GM19240 (cell line): ENCODE measurements around the gene NTPCR.

Source experiments
- DNase-seq: peaks from one replicate; pipeline ENCODE4 v3.0.0; 2011; ENCODE audit warnings: low spot score; ENCODE audit not compliant: insufficient read length

The NTPCR gene

DNA sequence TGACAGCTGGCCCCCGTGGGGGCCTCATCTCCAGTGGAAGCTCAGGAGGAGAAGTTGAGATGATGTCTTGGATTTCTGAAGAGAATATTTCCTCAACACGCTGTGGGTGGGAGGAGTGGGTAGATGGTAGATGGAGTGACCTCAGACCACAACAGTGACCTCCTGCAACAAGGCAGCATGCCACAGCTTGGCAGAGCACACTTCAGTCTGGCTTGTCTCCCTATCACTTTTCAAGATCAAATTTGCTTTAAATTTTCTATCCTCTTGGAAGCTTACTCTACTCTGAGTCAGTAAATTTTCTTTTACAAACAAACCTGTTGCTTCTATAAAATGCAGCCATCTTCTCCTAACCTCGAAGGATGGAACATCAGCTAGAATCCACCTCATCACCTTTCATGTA, 59.7 kb downstream of the NTPCR start:
- DNase-seq = no peak

DNA sequence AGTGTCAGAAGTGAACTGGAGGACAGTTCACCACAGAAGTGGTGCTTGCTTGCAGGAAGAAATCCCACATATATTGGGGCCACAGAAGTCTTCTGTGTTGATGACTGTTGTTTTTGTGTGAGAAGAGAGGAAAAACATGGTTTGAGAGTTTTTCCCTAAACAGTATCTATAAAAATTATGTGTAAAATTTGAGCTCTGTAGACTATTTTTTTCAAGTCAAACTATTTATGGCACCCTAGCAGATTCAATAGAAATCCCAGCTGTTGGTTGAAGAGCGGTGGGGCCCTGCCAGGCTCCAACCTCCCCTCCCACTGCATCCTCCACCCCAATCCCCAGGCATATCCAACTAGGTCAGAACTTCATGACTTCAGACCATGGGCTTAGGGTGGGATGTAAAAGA, 61.6 kb downstream of the NTPCR start:
- no peak for DNase-seq

DNA sequence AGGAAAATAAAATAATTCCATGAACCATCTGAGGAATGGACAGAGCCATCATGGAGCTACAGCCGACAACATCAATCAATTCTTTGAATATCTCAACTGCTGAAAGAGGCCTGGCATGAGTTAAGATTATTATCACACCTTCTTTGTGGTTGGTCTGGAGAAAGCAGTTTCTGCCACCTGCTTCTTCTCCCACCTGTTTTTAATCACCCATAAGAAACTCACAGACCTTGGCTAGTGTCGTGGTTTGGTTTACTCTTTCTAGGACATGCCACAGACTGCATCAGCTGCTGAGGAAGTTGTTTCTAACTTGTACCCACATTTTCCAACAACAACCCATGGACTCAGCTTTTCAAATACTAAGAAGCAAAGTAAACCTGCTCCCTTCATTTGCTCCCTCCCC, 65.6 kb downstream of the NTPCR start:
- DNase-seq = no peak

DNA sequence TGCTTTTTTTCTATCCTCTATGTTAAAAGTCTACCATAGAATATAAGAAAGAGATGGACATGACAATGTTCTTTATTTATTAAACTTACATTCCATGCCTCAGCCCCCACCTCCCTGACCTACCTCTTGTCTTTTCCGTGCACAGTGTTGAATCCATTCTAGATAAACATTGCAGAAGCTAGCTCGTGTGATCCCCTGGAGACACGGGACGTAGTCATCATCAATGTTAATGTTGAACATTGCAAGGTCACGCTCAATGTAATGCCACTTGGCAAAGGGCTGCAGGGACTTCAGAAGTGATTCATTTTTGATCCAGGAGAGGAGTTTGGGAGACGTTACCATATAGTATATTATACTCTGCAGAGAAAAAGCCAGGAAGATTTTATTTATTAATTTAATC, 66.4 kb downstream of the NTPCR start:
- no peak for DNase-seq

DNA sequence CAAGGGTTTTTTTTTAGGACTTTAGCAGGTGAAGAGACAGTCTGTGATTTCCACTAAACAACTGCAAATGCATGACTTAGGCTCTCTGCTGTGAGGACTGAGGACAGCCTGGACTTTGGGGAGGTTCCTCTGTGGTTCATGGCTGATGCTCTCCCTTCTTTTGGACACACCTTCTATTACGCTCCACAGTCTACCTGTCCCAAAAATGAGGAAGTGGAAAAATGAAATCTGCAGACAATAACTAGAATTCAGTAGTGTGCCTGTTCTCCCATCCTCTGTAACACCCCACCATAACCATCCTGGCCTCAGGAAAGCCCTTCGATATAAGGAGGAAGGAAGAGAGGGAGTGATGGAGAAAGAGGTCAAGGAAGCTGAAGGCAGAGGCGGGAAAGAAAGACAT, 68.7 kb downstream of the NTPCR start:
- no peak for DNase-seq

DNA sequence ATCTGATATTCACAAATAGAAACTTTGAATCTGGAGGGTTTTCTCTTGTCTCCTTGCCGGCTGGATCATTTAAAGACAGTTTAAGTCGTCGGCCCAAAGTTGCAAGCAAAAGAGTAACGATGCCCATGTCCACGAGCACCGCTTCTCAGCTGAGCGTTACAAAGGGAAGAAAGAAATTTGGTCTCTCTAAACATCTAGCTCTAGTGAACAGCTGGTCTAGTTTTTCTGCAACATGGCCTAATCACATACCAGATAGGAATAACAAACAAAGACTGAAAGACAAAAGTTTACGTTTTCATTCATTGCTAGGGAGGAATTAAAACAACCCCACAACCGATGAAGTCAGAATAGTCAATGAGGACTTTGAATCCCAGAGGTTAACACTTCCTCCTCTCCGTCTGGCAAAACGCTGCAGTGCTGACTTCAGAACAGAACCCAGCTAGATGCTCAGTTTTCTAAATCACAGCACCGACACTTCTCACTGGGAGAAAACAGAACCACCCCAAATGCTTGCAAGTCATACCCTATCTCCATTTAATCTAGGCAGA, 69.4 kb downstream of the NTPCR start:
- DNase-seq = no peak

DNA sequence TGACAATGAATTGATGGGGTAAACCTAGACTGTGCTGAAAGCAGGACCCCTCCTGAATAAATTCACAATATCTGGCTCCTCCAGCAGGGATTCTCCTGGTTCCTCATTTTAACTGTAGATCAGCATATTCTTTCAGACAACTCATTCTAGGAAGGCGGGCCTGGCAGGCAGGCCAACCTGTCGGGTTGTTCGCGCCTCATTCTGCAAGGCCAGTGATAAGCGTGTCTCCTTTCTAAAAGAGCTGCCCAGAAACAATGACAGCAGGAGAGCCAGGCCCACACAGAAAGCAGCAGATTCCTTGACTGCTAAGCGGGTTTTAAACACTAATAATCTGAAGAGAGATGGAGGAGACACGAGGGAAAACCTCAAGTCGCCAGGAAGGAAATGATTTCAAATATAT, 70.0 kb downstream of the NTPCR start:
- DNase-seq = no peak

DNA sequence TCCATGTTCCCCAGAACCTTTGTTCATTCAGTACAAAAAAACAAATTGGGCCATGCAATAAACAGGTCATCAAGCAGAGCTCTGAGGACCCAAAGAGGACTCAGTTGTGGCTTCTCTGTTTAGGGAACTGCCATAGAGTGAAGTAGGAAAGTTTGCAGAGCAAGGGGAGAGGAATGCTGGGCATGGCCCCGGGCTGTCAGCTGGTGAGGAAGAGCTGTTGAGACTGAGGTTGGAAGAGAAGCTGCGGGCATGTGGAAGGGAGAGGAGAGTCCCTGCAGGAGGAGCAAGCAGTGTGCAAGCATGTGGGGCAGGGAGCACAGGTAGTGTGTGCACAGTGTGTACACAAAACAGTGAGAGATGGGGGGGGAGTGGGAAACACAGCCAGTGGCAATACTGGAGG, 71.8 kb downstream of the NTPCR start:
- no peak for DNase-seq

DNA sequence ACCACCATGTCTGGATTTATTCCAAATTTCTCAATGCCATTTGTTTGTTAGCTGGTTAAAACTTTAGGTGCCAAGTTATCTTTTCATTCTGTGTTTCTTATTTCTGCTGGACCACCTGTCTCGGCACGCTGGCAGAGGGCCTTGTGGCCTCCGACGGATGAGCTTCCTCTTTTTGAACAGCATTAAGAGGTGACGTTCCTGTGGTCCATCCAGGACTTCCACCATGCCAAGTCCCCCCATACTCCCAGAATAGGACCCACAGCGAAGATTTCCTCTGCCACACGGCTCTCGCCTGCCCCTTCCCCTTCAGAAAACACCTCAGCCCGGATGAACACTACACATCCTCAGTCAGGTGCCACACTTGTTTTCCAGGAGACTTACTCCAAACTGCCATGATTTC, 73.8 kb downstream of the NTPCR start:
- DNase-seq = no peak

DNA sequence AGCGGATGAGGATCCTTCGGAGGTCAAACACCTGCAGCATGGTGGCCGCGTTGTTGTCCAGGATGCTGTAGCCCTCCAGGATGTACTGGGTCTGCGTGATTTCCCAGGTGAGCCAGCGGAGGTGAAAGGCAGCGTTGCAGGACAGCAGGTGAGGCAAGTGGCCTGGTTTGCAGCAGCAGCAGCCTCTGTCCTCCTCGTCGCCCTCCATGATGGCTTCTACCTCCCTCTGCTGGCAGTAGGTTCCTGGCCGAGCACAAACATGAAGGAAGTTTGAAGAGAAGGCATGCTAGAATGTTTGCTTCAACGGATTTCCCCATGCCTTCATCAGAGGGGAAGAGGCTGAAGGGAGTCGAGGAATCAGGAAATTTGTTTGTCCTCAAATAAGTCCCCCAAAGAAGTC, 74.7 kb downstream of the NTPCR start:
- no peak for DNase-seq

DNA sequence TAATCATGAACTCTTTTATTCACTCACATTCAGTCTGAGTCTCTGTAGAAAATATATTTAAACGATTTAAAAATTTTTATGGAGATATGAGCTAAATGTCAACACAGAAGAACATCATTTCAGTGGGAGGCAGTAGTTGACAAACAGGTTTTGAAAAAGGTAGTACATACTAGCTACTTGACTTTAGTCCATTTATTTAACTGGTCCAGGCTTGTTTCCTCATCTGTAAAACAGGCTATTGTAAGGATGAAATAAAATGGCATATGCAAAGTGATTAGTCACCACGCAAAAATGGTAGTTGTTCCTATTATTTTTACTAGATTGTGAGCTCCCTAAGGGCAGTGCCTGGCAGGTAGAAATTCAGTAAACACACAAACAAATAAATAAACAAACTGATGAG, 75.2 kb downstream of the NTPCR start:
- DNase-seq = no peak

DNA sequence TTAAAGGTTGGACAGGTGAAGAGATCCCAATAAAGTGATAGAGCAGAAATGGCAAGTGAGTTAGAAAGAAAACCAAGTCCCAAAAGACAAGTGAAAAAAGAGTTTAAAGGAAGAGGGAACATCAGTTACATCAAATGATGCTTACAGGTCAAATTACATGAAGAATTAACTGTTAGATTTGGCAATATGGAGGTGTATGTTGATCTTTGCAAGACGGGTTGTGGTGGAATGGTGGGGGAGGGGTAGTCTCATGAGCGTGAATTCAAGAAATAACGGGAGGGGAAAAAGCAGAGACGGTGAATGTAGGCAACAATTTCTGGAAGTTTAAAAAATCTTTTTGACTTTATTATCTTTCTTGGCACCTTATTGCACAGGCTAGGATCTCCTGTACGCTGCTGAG, 76.6 kb downstream of the NTPCR start:
- DNase-seq = no peak

DNA sequence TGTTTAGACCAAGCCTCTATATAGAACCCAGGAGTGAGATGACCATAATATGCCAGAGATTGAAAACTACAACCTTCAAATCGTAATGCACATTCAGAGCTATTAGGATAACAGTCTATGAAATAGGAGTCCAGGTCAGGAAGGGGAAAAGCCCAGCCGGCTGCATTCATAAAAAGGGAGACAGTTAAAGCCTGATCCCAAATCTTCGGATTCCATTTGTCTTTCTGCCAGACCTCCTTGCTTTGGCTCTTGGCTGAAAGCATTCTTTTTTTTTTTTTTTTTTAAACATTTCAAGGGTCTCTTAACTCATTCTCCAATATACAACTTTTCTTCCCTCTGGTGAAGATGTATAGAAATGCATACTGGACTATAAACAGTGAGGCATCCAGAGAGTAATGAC, 81.1 kb downstream of the NTPCR start:
- no peak for DNase-seq

DNA sequence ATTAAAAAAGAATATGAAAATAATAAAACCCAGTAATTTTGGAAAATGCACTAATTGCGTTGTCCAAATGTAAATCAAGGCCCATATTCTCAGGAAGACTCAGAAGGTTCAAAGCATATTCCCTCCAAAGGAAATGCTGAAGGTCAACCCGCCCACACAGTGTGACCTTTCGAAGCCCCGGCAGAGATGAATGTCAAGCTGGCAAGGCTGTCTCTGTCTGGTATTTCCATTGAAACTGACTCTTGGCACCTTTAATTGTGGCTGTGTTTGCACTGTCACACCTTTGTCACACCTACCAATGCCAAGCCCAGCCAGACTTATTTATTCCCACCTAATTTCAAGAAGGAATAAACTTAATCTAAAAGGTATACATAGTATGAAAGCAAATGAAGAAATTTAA, 82.5 kb downstream of the NTPCR start:
- DNase-seq = no peak

DNA sequence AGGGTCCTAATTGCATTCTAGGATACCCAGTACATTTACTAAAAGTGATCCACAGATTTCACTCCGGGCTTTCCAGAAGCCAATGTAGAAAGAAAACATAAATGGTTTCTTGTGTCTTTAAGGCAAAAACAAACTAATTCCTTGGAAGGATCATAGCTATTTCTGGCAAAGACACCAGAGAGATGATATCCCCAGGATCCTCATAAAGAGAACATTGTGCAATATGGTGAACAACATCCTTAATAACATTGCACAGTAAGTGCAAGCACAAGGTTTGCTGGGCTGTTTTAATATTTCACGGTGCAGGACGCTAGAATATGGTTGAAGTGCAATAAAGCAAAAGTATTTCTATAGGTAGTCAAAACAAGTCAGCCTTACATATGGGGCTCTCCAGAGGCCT, 83.0 kb downstream of the NTPCR start:
- no peak for DNase-seq
